GM11168 (cell line): ENCODE measurements around the gene CDC7.

Source experiments
- in situ Hi-C: fragments of 300-500 bp; cut with MboI; formaldehyde crosslinking; loops from one replicate; pipeline ENCODE4 v1.12.0; 2022; ENCODE audit warnings: low sequenced_read_pairs; ENCODE audit not compliant: unreplicated experiment

The CDC7 gene

GRCh38 chr1:91568261-91568660 lies 67.6 kb downstream of the CDC7 start:
- in situ Hi-C loops = no loop called here

DNA sequence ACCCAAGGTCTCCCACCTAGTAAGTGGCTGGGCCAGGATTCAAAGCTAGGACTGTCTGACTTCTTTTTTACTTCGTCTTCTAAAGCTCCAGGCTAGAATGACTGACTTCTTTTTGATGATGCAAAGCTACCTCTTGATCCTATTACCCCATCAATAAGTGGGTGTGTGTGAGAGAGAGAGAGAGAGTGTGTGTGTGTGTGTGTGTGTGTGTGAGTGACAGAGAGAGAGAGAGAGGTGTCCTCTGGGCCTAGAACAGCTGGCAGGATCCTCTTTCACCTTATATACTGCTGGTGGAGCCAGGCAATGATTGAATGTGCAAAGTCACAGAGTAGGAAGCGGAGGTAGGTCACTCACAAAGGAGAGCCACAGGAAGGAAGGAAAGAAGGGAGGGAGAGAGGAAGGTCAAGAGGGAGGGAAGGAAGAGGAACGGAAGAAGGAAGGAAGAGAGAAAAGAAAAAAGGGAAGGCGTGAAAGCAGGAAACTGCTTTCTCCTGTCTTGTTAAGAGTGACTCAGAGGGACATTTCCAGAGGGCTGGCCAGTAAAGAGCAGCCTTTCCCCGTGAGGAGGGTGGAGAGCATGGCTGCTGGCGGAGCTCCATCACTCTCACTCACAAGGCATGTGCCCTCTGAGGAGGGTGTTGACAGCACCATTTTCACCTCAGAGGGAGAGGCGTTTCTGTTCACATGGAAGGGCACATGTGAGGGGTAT lies 68.9 kb downstream of the CDC7 start:
- in situ Hi-C loops = no loop called here

GRCh38 chr1:91570120-91570448 lies 69.4 kb downstream of the CDC7 start:
- in situ Hi-C loops = no loop called here

GRCh38 chr1:91572044-91572443 lies 71.4 kb downstream of the CDC7 start:
- in situ Hi-C loops = no loop called here
